Uterus (tissue), 2 donors: Measurements from ENCODE around the gene PAK1IP1.

Experiments used
- POLR2A ChIP-seq, 2 donors: fragments of 450-650 bp; IDR thresholded peaks; one replicate each; pipeline ENCODE4 v1.6.1; 2016; ENCODE audit warnings: antibody characterized with exemption in 2 of 2, mild to moderate bottlenecking in 1 of 2, moderate library complexity in 1 of 2
- TF ChIP-seq, protein P1 (sequence below), 4 experiments: fragments of 200-600 bp in 2 of 4; fragments of 450-650 bp in 2 of 4; sonication (generic) in 2 of 4; IDR thresholded peaks; one replicate each; pipeline ENCODE4 v1.5.1; 2016 to 2019; ENCODE audit warnings: antibody characterized with exemption in 4 of 4, mild to moderate bottlenecking in 2 of 4, moderate library complexity in 1 of 4

DNA sequence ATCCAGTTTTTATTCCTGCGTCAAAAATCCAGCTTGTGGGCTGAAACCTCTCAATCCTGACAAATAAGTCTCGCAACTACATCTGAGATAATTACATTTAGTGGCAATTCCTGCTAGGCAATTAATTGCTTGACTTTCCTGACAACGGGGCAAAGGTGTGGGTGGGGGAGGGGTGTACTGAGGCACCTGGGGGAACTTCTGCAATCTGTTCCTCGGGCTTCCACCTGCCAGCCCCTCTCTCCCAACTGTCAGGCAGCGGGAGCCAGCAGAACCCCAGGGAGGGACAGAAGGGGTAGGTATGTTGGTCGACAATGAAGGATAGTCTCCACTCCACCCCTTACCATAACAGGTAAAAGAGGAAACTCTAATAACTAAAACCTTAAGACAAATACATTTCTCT lies 7.2 kb upstream of the PAK1IP1 start:
- TF ChIP-seq POLR2A (IDR thresholded peaks at IDR 0.05), result no peak
- TF ChIP-seq, protein P1, sequence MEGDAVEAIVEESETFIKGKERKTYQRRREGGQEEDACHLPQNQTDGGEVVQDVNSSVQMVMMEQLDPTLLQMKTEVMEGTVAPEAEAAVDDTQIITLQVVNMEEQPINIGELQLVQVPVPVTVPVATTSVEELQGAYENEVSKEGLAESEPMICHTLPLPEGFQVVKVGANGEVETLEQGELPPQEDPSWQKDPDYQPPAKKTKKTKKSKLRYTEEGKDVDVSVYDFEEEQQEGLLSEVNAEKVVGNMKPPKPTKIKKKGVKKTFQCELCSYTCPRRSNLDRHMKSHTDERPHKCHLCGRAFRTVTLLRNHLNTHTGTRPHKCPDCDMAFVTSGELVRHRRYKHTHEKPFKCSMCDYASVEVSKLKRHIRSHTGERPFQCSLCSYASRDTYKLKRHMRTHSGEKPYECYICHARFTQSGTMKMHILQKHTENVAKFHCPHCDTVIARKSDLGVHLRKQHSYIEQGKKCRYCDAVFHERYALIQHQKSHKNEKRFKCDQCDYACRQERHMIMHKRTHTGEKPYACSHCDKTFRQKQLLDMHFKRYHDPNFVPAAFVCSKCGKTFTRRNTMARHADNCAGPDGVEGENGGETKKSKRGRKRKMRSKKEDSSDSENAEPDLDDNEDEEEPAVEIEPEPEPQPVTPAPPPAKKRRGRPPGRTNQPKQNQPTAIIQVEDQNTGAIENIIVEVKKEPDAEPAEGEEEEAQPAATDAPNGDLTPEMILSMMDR (IDR thresholded peaks at IDR 0.05), result no peak
